Endothelial cell of umbilical vein (primary cell): ENCODE measurements around the gene TSHZ1. TPM values are rescaled to one million over a fixed set of nuclear protein-coding genes. Genes with fewer than 3 reads are reported as not detected.

Experiments used
- BruUV-seq: library from RNA; stranded (reverse); fragments of 400-500 nt; replicated peaks from 2 replicates; lab custom pipeline; 2021; lab: Mats Ljungman, UMichigan
- CTCF ChIA-PET: fragments of 300-600, 350-600 bp; sonication (Branson Sonifier 250); formaldehyde crosslinking; loops from one replicate; lab custom pipeline; 2021; ENCODE audit warnings: antibody characterized with exemption, inconsistent platforms; lab: Charles Lee
- POLR2A ChIA-PET: fragments of 300-600, 350-600 bp; sonication (Branson Sonifier 250); formaldehyde crosslinking; loops from one replicate; lab custom pipeline; 2021; ENCODE audit warnings: antibody characterized with exemption, inconsistent platforms; lab: Charles Lee
- DNase-seq: peaks from one replicate; pipeline ENCODE4 v3.0.0-alpha.2; 2011; ENCODE audit warnings: low read depth, low spot score
- FAIRE-seq: peaks from 2 replicates; lab custom pipeline; 2011; peaks lifted over from hg19 to GRCh38; lab: Jason Lieb, UNC
- H2AFZ ChIP-seq: 2 replicates; pipeline ENCODE4 v1.6.0; 2012; ENCODE audit warnings: low read depth, low read length, control low read depth, inconsistent platforms
- H3K27ac ChIP-seq: 2 replicates; pipeline ENCODE4 v1.5.1; 2011; ENCODE audit warnings: low read depth, mild to moderate bottlenecking, control low read depth, low read length, moderate library complexity; ENCODE audit not compliant: insufficient read depth
- H3K27me3 ChIP-seq, 2 experiments: 2 replicates each; pipeline versions ENCODE4 v1.6.0 to v1.6.1; 2011; ENCODE audit warnings: low read length in 2 of 2, mixed read lengths in 1 of 2; ENCODE audit not compliant: control insufficient read depth in 2 of 2, insufficient read depth in 2 of 2
- H3K36me3 ChIP-seq, 2 experiments: 2 replicates in 1 of 2; 3 replicates in 1 of 2; pipeline ENCODE4 v1.5.1; 2011; ENCODE audit warnings: low read length in 2 of 2, mild to moderate bottlenecking in 1 of 2, moderate library complexity in 1 of 2; ENCODE audit not compliant: control insufficient read depth in 2 of 2, insufficient read depth in 2 of 2; ENCODE audit errors: extremely low read depth in 1 of 2
- H3K4me1 ChIP-seq: 3 replicates; pipeline ENCODE4 v1.5.1; 2011; ENCODE audit warnings: mild to moderate bottlenecking, low read length; ENCODE audit not compliant: control insufficient read depth, insufficient read depth; ENCODE audit errors: extremely low read depth
- H3K4me2 ChIP-seq: 2 replicates; pipeline ENCODE4 v1.6.1; 2011; ENCODE audit warnings: low read length, control low read depth, mixed read lengths; ENCODE audit not compliant: insufficient read depth
- H3K4me3 ChIP-seq, 3 experiments: fragments of 200-600 bp in 1 of 3; sonication (generic), shearing (Covaris generic) in 1 of 3; replicated peaks in 1 of 3; 2 replicates each; pipeline ENCODE4 v1.5.1; 2011 to 2016; ENCODE audit warnings: control low read depth in 3 of 3, low read length in 3 of 3, mild to moderate bottlenecking in 2 of 3, inconsistent platforms in 1 of 3, low read depth in 1 of 3, moderate library complexity in 1 of 3; ENCODE audit not compliant: insufficient read depth in 1 of 3
- H3K79me2 ChIP-seq: 2 replicates; pipeline ENCODE4 v1.6.0; 2012; ENCODE audit warnings: low read length, inconsistent platforms; ENCODE audit not compliant: control insufficient read depth, insufficient read depth
- H3K9ac ChIP-seq: replicated peaks from 2 replicates; pipeline ENCODE3; 2011; ENCODE audit warnings: low read length, control low read depth; ENCODE audit not compliant: insufficient read depth; ENCODE audit errors: extremely low read depth
- H3K9me1 ChIP-seq: replicated peaks from 3 replicates; pipeline ENCODE4 v1.6.0; 2011; ENCODE audit warnings: mild to moderate bottlenecking, low read length; ENCODE audit not compliant: control insufficient read depth, insufficient read depth; ENCODE audit errors: extremely low read depth
- H3K9me3 ChIP-seq: replicated peaks from 2 replicates; pipeline ENCODE4 v1.5.1; 2012; ENCODE audit warnings: low read length, inconsistent platforms; ENCODE audit not compliant: control insufficient read depth, insufficient read depth
- H4K20me1 ChIP-seq: replicated peaks from 2 replicates; pipeline ENCODE3; 2011; ENCODE audit warnings: mild to moderate bottlenecking, low read length; ENCODE audit not compliant: control insufficient read depth, insufficient read depth; ENCODE audit errors: extremely low read depth
- CTCF ChIP-seq, 2 donors: IDR thresholded peaks; 1 replicate in 1 of 2; 2 replicates in 1 of 2; pipeline ENCODE4 v1.5.1; 2011; ENCODE audit warnings: low read length in 2 of 2, mild to moderate bottlenecking in 2 of 2, moderate library complexity in 2 of 2, control low read depth in 1 of 2, inconsistent platforms in 1 of 2, low read depth in 1 of 2; ENCODE audit not compliant: insufficient read depth in 1 of 2; ENCODE audit errors: extremely low read depth in 1 of 2
- EZH2 ChIP-seq: IDR thresholded peaks from 2 replicates; pipeline ENCODE4 v1.6.1; 2012; ENCODE audit warnings: borderline replicate concordance, low read depth, mild to moderate bottlenecking, moderate library complexity, low read length, inconsistent platforms; ENCODE audit not compliant: severe bottlenecking
- FOS ChIP-seq: IDR thresholded peaks from 2 replicates; pipeline ENCODE4 v1.6.1; 2011; ENCODE audit warnings: mild to moderate bottlenecking, low read length, moderate library complexity, borderline replicate concordance; ENCODE audit not compliant: insufficient read depth
- GATA2 ChIP-seq: IDR thresholded peaks from 2 replicates; pipeline ENCODE4 v1.7.0; 2011; ENCODE audit warnings: low read depth, mild to moderate bottlenecking, moderate library complexity, mixed read lengths, low read length; ENCODE audit not compliant: insufficient read length, insufficient read depth
- JUN ChIP-seq: IDR thresholded peaks from 2 replicates; pipeline ENCODE4 v1.6.1; 2011; ENCODE audit warnings: borderline replicate concordance, low read depth; ENCODE audit not compliant: insufficient read length, insufficient read depth
- MAX ChIP-seq: IDR thresholded peaks from 2 replicates; pipeline ENCODE4 v1.6.1; 2011; ENCODE audit not compliant: insufficient read depth, insufficient read length
- MYC ChIP-seq: IDR thresholded peaks from one replicate; pipeline ENCODE4 v1.6.1; 2011; ENCODE audit warnings: mild to moderate bottlenecking, low read depth, low read length
- POLR2A ChIP-seq: IDR thresholded peaks from 2 replicates; pipeline ENCODE4 v1.6.1; 2012; ENCODE audit warnings: low read depth, mild to moderate bottlenecking, control low read depth, low read length
- POLR2AphosphoS5 ChIP-seq: IDR thresholded peaks from 2 replicates; pipeline ENCODE4 v1.6.1; 2012; ENCODE audit warnings: low read depth, mild to moderate bottlenecking, control low read depth, low read length, moderate library complexity; ENCODE audit not compliant: insufficient read depth
- dilution Hi-C: fragments of 300-500 bp; cut with MboI; formaldehyde crosslinking; loops from one replicate; pipeline ENCODE4 v1.15.0; 2019; ENCODE audit warnings: low sequenced_read_pairs; ENCODE audit not compliant: extremely low pct_ligation_motif_present
- intact Hi-C: fragments of 100-400 bp; cut with micrococcal nuclease; formaldehyde crosslinking; loops from one replicate; pipeline ENCODE4 v1.10.0; 2022
- polyA plus RNA-seq, 4 experiments: library from polyadenylated mRNA; depleted of rRNA in 3 of 4; stranded (reverse) in 3 of 4; unstranded in 1 of 4; fragments of >200 nt; gene quantifications; 2 replicates each; pipeline versions ENCODE4 v1.2.1 to v1.2.3, GENCODE V29; 2011 to 2012; ENCODE audit warnings: missing spikeins in 1 of 4
- total RNA-seq: library from RNA; stranded (reverse); gene quantifications from 2 replicates; pipeline ENCODE4 v1.2.3, GENCODE V29; 2021

The TSHZ1 gene
- total and polyA plus RNA-seq, 2 donors (not counting 3 experiments of a cell fraction or from before 2014, with no cell fraction given) = 4.2 to 10.2 TPM

GRCh38 chr18:75162978-75163377 is 47.6 kb upstream of the TSHZ1 start:
- H3K27me3 ChIP-seq = peaks cover 0 to 5% of the 10 kb centered on the region in 2 experiments
- no peak for FAIRE-seq
- no TSS peak for BruUV-seq
- H3K4me2 ChIP-seq = no peak overlapping the region
- H4K20me1 ChIP-seq = no peaks in the 10 kb centered on the region
- TF ChIP-seq MYC (no peak), EZH2 (no peak), FOS (no peak), POLR2A (no peak), CTCF (IDR thresholded peaks at IDR 0.05; ENCODE audit: extremely low read depth in 1 of 2, insufficient read depth in 1 of 2, low read depth in 1 of 2, low read length in 2 of 2) (no peak), GATA2 (no peak)
- no peaks in the 10 kb centered on the region for H3K9me3 ChIP-seq
- H3K4me1 ChIP-seq = no peaks in the 10 kb centered on the region
- CTCF ChIA-PET = no interaction called here
- H2AFZ ChIP-seq = no peak overlapping the region
- H3K4me3 ChIP-seq = no peak overlapping the region
- H3K36me3 ChIP-seq = no peaks in the 10 kb centered on the region
- no peak overlapping the region for H3K27ac ChIP-seq
- no peak overlapping the region for H3K9ac ChIP-seq
- H3K9me1 ChIP-seq = no peaks in the 10 kb centered on the region
- H3K79me2 ChIP-seq = no peaks in the 10 kb centered on the region
- POLR2A ChIA-PET = no interaction called here
- DNase-seq = no peak
- dilution Hi-C loops = no loop called here
- intact Hi-C loops = no loop called here

- no peak for DNase-seq
- H3K4me1 ChIP-seq = no peaks in the 10 kb centered on the region
- peaks cover 0 to 5% of the 10 kb centered on the region in 2 experiments for H3K27me3 ChIP-seq
- no peak for FAIRE-seq
- no peak overlapping the region for H3K4me2 ChIP-seq
- TF ChIP-seq FOS (no peak), MYC (no peak), GATA2 (no peak), EZH2 (no peak), MAX (no peak), POLR2AphosphoS5 (no peak), POLR2A (no peak), CTCF (IDR thresholded peaks at IDR 0.05; ENCODE audit: extremely low read depth in 1 of 2, insufficient read depth in 1 of 2, low read depth in 1 of 2, low read length in 2 of 2) (no peak), JUN (no peak)
- dilution Hi-C loops (no loop called here), intact Hi-C loops (no loop called here)
- H3K79me2 ChIP-seq = no peaks in the 10 kb centered on the region
- H3K4me3 ChIP-seq = no peak overlapping the region
- no peaks in the 10 kb centered on the region for H3K9me1 ChIP-seq
- H4K20me1 ChIP-seq = no peaks in the 10 kb centered on the region
- H3K36me3 ChIP-seq = no peaks in the 10 kb centered on the region
- ChIA-PET POLR2A (no interaction called here), CTCF (interaction anchor here (2.0 kb wide), 1 partner anchor 9 kb away, joined by 7 read pairs; no protein-coding TSS in a partner anchor)
- H3K9me3 ChIP-seq = no peaks in the 10 kb centered on the region
- no peak overlapping the region for H2AFZ ChIP-seq
- H3K9ac ChIP-seq = no peak overlapping the region
- no TSS peak for BruUV-seq
- no peak overlapping the region for H3K27ac ChIP-seq
Observed at GRCh38 chr18:75163736-75164135, 46.9 kb upstream of the TSHZ1 start.
